ENCODE measurements around the gene IVNS1ABP.

IVNS1ABP gene

DNA sequence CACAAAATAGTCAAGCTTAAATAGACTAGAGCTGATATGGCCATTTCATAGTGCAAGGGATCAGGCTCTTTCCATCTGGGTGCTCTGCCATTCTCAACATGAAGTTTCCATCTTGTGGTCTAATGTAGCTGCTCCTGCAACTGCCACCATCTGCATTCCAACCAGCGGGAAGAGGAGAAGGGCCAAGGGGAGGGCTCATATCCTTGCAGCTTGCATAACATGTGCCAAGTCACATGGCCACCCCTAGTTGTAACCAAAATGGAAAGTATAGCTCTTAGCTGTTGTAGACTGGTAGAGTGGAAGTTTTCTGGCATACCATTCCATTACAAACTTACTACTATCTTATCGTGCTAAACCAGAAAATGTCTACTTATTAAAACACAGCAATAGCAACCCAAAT, 38.9 kb upstream of the IVNS1ABP start:
- no peak for DNase-seq (ENCODE audit: extremely low read depth, insufficient read length)
- H3K36me3 ChIP-seq (ENCODE audit: control insufficient read depth, insufficient read depth, low read length) = no peaks in the 10 kb centered on the region
- no peak overlapping the region for H3K4me3 ChIP-seq (replicated peaks; ENCODE audit: low read depth, low read length)
- H3K27me3 ChIP-seq (replicated peaks; ENCODE audit: control insufficient read depth, insufficient read depth, low read length) = no peaks in the 10 kb centered on the region
- TF ChIP-seq, protein P1, sequence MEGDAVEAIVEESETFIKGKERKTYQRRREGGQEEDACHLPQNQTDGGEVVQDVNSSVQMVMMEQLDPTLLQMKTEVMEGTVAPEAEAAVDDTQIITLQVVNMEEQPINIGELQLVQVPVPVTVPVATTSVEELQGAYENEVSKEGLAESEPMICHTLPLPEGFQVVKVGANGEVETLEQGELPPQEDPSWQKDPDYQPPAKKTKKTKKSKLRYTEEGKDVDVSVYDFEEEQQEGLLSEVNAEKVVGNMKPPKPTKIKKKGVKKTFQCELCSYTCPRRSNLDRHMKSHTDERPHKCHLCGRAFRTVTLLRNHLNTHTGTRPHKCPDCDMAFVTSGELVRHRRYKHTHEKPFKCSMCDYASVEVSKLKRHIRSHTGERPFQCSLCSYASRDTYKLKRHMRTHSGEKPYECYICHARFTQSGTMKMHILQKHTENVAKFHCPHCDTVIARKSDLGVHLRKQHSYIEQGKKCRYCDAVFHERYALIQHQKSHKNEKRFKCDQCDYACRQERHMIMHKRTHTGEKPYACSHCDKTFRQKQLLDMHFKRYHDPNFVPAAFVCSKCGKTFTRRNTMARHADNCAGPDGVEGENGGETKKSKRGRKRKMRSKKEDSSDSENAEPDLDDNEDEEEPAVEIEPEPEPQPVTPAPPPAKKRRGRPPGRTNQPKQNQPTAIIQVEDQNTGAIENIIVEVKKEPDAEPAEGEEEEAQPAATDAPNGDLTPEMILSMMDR (IDR thresholded peaks at IDR 0.05; ENCODE audit: insufficient read depth, low read length, poor library complexity, severe bottlenecking) = no peak

DNA sequence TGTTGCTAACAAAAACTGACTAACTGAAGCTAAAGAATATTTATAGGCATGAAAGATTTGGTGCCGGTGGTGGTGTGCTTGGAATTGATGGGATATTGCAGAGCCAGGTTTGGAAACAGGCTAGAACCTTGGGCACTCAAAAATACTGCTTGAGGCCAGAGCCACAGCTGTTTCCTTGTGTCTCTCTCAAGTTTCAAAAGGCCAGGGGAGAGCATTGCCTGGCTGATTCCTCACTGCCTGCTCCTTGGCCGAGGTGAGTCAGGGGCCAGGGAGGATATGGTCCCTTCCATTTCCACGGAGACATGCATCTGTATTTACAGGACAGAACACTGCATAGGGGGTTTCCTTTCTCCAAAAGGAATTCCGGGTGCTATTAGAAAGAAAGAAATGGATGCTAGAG, 36.1 kb upstream of the IVNS1ABP start:
- TF ChIP-seq, protein P1 (IDR thresholded peaks at IDR 0.05; ENCODE audit: insufficient read depth, low read length, poor library complexity, severe bottlenecking) = no peak
- Histone ChIP-seq H3K27me3 (replicated peaks; ENCODE audit: control insufficient read depth, insufficient read depth, low read length) (no peaks in the 10 kb centered on the region), H3K36me3 (ENCODE audit: control insufficient read depth, insufficient read depth, low read length) (no peaks in the 10 kb centered on the region), H3K4me3 (replicated peaks; ENCODE audit: low read depth, low read length) (no peak overlapping the region)
- DNase-seq (ENCODE audit: extremely low read depth, insufficient read length) = no peak

DNA sequence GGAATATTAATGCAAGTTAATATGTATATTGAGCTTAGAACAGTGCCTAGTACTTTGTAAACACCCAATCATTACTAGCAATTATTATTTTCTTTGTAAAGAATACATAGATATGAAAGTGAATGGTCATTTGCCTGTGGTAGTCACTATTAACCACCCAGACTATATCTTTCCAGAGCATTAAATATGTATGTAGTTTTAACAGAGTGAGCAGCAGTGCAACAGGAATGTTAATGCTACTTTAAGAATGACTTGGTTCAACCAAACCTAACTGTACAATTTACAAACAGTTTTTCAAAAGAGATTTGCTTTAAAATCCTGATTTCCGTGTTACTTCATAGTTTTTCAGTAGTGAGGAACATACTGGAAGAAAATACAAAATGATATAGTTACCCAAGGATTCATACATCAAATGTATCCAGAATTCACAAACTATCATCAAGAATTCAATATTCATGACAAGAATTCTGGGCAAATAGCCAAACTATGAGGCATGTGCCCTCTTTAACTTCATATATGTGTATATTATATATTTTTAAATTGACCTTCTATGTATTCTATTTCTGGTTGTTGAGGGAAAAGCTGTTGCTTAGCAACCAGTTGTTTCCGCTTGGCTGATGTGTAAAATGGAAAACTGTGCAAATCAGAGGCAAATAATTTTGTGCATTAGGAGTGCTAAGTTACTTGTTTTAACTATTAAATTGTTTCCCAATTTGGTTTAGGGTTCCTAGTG, 34.9 kb upstream of the IVNS1ABP start:
- Histone ChIP-seq H3K4me3 (replicated peaks; ENCODE audit: low read depth, low read length) (no peak overlapping the region), H3K27me3 (replicated peaks; ENCODE audit: control insufficient read depth, insufficient read depth, low read length) (no peaks in the 10 kb centered on the region), H3K36me3 (ENCODE audit: control insufficient read depth, insufficient read depth, low read length) (no peaks in the 10 kb centered on the region)
- DNase-seq (ENCODE audit: extremely low read depth, insufficient read length) = no peak
- TF ChIP-seq, protein P1 (IDR thresholded peaks at IDR 0.05; ENCODE audit: insufficient read depth, low read length, poor library complexity, severe bottlenecking) = no peak

DNA sequence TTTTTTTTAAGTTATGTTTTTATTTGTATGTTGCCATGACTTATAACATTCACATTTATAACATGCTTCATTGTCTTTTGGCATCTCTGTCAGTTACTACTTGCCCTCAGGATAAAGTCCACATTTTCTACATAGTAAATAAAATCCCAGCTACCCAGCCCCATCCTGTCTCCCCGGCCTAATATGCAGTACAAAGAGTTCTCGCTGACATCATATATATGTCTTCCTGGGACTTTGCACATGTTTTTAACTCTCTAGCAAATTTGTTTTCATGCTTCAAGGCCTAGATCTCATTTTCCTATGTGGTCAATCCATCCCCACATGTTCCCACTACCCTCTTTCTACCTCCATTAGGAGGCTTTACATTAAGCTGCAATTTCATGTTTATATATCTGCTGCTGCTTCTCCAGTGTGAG, 33.0 kb upstream of the IVNS1ABP start:
- DNase-seq (ENCODE audit: extremely low read depth, insufficient read length) = no peak
- Histone ChIP-seq H3K27me3 (replicated peaks; ENCODE audit: control insufficient read depth, insufficient read depth, low read length) (no peaks in the 10 kb centered on the region), H3K36me3 (ENCODE audit: control insufficient read depth, insufficient read depth, low read length) (no peaks in the 10 kb centered on the region), H3K4me3 (replicated peaks; ENCODE audit: low read depth, low read length) (no peak overlapping the region)
- TF ChIP-seq, protein P1 (IDR thresholded peaks at IDR 0.05; ENCODE audit: insufficient read depth, low read length, poor library complexity, severe bottlenecking) = no peak

DNA sequence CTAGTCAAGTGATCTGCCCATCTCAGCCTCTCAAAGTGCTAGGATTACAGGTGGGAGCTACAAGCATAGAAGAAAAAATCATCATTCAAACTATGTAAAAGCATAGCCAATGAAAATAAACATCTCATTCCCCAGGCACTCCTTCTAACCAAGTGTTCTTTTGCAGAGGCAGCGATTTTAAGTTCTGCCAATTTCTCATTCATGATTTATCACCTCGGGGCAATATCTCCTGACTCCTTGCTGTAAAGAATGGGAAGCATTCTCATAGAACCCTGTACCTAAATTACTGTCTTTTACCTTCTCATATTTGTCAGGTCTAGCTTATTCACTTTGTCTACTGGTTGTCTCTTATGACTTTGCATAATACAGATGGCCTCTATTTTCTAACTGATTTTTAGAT, 32.5 kb upstream of the IVNS1ABP start:
- TF ChIP-seq, protein P1 (IDR thresholded peaks at IDR 0.05; ENCODE audit: insufficient read depth, low read length, poor library complexity, severe bottlenecking) = no peak
- H3K4me3 ChIP-seq (replicated peaks; ENCODE audit: low read depth, low read length) = no peak overlapping the region
- no peak for DNase-seq (ENCODE audit: extremely low read depth, insufficient read length)
- no peaks in the 10 kb centered on the region for H3K27me3 ChIP-seq (replicated peaks; ENCODE audit: control insufficient read depth, insufficient read depth, low read length)
- no peaks in the 10 kb centered on the region for H3K36me3 ChIP-seq (ENCODE audit: control insufficient read depth, insufficient read depth, low read length)

DNA sequence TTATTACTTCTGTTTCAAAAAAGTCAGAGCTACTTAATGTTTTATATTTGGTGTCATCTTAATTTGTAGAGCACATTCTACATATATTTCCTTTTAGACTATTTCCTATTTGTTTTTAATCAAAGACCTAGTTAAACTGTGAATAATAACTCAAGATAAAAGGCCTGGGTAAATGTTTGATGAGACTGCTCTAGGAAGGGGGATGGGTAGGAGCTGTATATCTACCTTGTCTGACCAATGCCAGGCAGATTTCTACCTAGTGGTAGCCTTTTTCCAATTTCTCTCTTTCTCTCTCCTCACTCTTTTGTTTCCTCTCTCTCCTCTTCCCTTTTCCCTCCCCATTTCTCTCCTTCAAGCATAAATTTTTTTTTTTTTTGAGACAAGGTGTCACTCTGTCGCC, 31.9 kb upstream of the IVNS1ABP start:
- TF ChIP-seq, protein P1 (IDR thresholded peaks at IDR 0.05; ENCODE audit: insufficient read depth, low read length, poor library complexity, severe bottlenecking) = no peak
- Histone ChIP-seq H3K27me3 (replicated peaks; ENCODE audit: control insufficient read depth, insufficient read depth, low read length) (no peaks in the 10 kb centered on the region), H3K4me3 (replicated peaks; ENCODE audit: low read depth, low read length) (no peak overlapping the region), H3K36me3 (ENCODE audit: control insufficient read depth, insufficient read depth, low read length) (no peaks in the 10 kb centered on the region)
- DNase-seq (ENCODE audit: extremely low read depth, insufficient read length) = no peak

Measured in GM06990 (cell line).